SK-N-SH treated with all-trans-retinoic acid at 6 μM for 48 hours (cell line): ENCODE measurements around the gene OR2D3.

Source experiments
- GLIS3 ChIP-seq: fragments of 250-450 bp; sonication (Bioruptor Pico); IDR thresholded peaks from 2 replicates; pipeline ENCODE4 v1.5.0; 2020; ENCODE audit warnings: mild to moderate bottlenecking, moderate library complexity
- OSR1 ChIP-seq: fragments of 250-450 bp; sonication (Bioruptor Pico); IDR thresholded peaks from 2 replicates; pipeline ENCODE4 v1.8.0; 2022; ENCODE audit warnings: moderate library complexity, mild to moderate bottlenecking, inconsistent platforms
- TCF4 ChIP-seq: fragments of 250-450 bp; sonication (Bioruptor Pico); IDR thresholded peaks from 2 replicates; pipeline ENCODE4 v1.8.0; 2021; ENCODE audit warnings: mild to moderate bottlenecking, moderate library complexity, borderline replicate concordance
- TOX ChIP-seq: fragments of 250-450 bp; sonication (Bioruptor Pico); IDR thresholded peaks from 2 replicates; pipeline ENCODE4 v1.8.0; 2021; ENCODE audit warnings: mild to moderate bottlenecking, moderate library complexity, borderline replicate concordance
- ZFP30 ChIP-seq: fragments of 450-650 bp; formaldehyde crosslinking; IDR thresholded peaks from 2 replicates; pipeline ENCODE4 v1.5.0; 2022; ENCODE audit warnings: mild to moderate bottlenecking, moderate library complexity

- no peak for TF ChIP-seq GLIS3 (CRISPR knock-in tag)
- TF ChIP-seq OSR1 (CRISPR knock-in tag), result no peak
- no peak for TF ChIP-seq ZFP30 (CRISPR knock-in tag)
- no peak for TF ChIP-seq TOX
- TF ChIP-seq TCF4, result no peak
Observed at GRCh38 chr11:6876325-6876724, 44.5 kb upstream of the OR2D3 start, which contains the start of gene OR10A4.
